ENCODE data around the gene GRIK4. TPM values are rescaled to one million over a fixed set of nuclear protein-coding genes. Genes with fewer than 3 reads are reported as not detected.

Gene GRIK4
- total RNA-seq, 1 donor from 2014 or later, result 2.2 TPM

DNA sequence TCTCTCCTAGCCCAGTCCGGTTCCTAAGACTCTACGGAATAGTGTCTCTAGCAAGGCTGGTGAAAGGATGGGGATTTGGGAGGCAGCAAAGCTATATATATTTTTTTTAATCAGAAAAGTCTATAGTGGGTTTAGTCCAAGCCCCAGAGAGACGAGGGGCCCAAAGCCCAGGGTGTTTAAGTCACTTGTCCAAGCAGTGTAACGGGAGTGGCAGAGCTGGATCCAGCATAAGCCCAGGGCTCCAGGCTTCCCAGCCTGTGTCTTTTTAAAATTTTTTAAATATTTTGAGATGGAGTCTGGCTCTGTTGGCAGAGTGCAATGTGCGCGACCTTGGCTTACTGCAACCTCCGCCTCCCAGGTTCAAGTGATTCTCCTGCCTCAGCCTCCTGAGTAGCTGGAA lies 6.8 kb downstream of the GRIK4 start:
- Mint-ChIP-seq H3K27me3 (ENCODE audit: low read depth) (peaks cover 49% of the 10 kb centered on the region), H3K4me3 (no peak overlapping the region), H3K4me1 (peaks cover 18% of the 10 kb centered on the region), H3K27ac (no peak overlapping the region), H3K9me3 (no peaks in the 10 kb centered on the region), H3K36me3 (no peaks in the 10 kb centered on the region)
- TF ChIP-seq, protein P1, sequence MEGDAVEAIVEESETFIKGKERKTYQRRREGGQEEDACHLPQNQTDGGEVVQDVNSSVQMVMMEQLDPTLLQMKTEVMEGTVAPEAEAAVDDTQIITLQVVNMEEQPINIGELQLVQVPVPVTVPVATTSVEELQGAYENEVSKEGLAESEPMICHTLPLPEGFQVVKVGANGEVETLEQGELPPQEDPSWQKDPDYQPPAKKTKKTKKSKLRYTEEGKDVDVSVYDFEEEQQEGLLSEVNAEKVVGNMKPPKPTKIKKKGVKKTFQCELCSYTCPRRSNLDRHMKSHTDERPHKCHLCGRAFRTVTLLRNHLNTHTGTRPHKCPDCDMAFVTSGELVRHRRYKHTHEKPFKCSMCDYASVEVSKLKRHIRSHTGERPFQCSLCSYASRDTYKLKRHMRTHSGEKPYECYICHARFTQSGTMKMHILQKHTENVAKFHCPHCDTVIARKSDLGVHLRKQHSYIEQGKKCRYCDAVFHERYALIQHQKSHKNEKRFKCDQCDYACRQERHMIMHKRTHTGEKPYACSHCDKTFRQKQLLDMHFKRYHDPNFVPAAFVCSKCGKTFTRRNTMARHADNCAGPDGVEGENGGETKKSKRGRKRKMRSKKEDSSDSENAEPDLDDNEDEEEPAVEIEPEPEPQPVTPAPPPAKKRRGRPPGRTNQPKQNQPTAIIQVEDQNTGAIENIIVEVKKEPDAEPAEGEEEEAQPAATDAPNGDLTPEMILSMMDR (IDR thresholded peaks at IDR 0.05; ENCODE audit: unreplicated experiment), result no peak
- no peak for DNase-seq (ENCODE audit: low spot score in 2 of 2, unreplicated experiment in 2 of 2)

DNA sequence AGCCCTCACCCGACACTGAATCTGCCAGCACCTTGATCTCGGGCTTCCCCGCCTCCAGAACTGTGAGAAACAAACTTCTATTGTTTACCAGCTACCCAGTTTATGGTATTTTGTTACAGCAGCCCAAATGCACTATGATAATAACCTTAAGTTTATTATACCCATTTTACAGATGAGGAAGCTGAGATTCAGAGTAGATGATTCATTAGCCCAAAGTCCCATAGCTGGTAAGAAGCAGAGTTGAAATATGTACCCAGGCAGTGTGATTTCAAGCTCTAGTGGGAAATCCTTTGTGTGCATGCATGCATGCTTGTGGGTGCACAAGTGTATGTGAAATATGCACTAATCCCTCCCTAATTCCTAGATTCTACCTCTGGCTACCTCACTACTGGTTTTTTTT lies 7.9 kb downstream of the GRIK4 start:
- no peak for DNase-seq (ENCODE audit: low spot score in 2 of 2, unreplicated experiment in 2 of 2)
- Mint-ChIP-seq H3K36me3 (no peaks in the 10 kb centered on the region), H3K4me3 (no peak overlapping the region), H3K27me3 (ENCODE audit: low read depth) (peaks cover 44% of the 10 kb centered on the region), H3K4me1 (peaks cover 18% of the 10 kb centered on the region), H3K27ac (no peak overlapping the region), H3K9me3 (no peaks in the 10 kb centered on the region)
- TF ChIP-seq, protein P1 (IDR thresholded peaks at IDR 0.05; ENCODE audit: unreplicated experiment), result no peak

DNA sequence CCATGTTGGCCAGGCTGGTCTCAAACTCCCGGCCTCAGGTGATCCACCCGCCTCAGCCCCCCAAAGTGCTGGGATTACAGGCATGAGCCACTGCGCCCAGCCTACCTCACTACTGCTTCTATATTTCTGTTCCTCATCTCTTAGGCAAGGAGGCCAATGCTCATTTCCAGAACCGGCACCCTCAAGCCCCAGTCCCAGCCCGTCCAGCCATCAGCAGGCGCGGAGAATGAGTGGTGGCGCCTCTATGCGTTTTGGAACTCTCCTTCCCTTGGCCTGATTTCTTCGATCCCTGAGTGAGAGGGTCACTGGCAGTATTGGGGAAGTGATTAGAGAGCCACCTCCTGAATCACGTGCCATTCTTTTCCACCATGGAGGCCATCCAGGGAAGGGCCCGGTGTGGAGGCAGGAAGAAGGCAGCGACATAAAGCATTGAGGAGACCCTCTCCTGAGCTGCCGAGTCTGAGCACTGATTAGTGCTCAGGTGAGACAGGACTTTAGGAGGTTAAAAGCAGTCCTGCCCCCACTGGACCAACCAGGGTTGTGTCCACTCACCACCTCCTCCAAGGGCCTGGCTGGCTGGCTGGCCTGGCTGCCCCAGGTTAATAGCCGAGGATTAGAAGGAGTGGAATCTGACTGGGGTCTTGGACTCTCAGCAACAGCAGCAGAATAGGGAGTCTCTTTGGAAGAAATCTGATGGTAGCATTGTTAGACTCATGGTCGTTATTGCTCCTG lies 8.7 kb downstream of the GRIK4 start:
- TF ChIP-seq, protein P1 (IDR thresholded peaks at IDR 0.05; ENCODE audit: unreplicated experiment), result no peak
- Mint-ChIP-seq H3K4me1 (peaks cover 18% of the 10 kb centered on the region), H3K9me3 (no peaks in the 10 kb centered on the region), H3K36me3 (no peaks in the 10 kb centered on the region), H3K27ac (no peak overlapping the region), H3K4me3 (no peak overlapping the region), H3K27me3 (ENCODE audit: low read depth) (peaks cover 37% of the 10 kb centered on the region)
- no peak for DNase-seq (ENCODE audit: low spot score in 2 of 2, unreplicated experiment in 2 of 2)

DNA sequence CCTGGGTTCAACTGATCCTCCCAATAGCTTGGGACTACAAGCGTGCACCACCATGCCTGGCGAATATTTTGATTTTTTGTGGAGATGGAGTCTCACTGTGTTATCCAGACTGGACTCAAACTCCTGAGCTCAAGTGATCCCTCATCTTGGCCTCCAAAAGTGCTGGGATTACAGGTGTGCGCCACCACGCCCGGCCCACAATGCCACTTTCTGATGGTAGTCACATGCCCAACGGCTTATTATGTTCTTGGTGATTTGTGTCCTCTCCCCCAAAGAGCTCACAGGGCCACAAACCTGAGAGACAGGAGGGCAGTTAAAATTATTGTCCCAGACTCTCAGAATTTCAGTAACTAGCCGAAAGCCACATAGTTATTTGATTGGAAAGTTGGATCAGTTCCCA lies 9.6 kb downstream of the GRIK4 start:
- H3K27me3 Mint-ChIP-seq (ENCODE audit: low read depth), result peaks cover 28% of the 10 kb centered on the region
- DNase-seq (ENCODE audit: low spot score in 2 of 2, unreplicated experiment in 2 of 2), result no peak
- no peaks in the 10 kb centered on the region for H3K9me3 Mint-ChIP-seq
- no peaks in the 10 kb centered on the region for H3K36me3 Mint-ChIP-seq
- H3K4me1 Mint-ChIP-seq, result peaks cover 16% of the 10 kb centered on the region
- TF ChIP-seq, protein P1 (IDR thresholded peaks at IDR 0.05; ENCODE audit: unreplicated experiment), result no peak
- H3K27ac Mint-ChIP-seq, result no peak overlapping the region
- no peak overlapping the region for H3K4me3 Mint-ChIP-seq

DNA sequence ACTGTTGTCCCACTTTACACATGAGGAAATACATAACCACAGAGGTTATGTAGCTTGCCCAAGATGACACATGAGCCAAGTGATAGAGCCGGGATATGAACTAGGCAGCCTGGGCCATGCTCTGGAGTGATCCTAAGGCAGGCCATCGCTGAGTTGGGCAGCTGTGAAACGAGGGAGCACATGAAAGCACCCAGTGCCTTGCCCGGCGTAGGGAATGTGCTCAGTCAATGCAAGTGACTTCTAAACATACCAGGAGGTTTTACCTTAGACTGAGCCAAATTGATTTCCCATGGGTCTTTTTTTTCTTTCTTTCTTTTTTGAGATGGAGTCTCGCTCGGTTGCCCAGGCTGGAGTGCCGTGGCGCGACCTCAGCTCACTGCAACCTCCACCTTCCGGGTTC lies 10.5 kb downstream of the GRIK4 start:
- TF ChIP-seq, protein P1 (IDR thresholded peaks at IDR 0.05; ENCODE audit: unreplicated experiment), result no peak
- no peak overlapping the region for H3K27ac Mint-ChIP-seq
- no peaks in the 10 kb centered on the region for H3K9me3 Mint-ChIP-seq
- peaks cover 10% of the 10 kb centered on the region for H3K4me1 Mint-ChIP-seq
- no peak for DNase-seq (ENCODE audit: low spot score in 2 of 2, unreplicated experiment in 2 of 2)
- no peaks in the 10 kb centered on the region for H3K36me3 Mint-ChIP-seq
- no peak overlapping the region for H3K4me3 Mint-ChIP-seq
- peaks cover 23% of the 10 kb centered on the region for H3K27me3 Mint-ChIP-seq (ENCODE audit: low read depth)

All from mesothelial cell of epicardium (in vitro differentiated cells).